Panc1 (cell line): ENCODE measurements around the gene ROBO2.

ENCODE experiments used
- CTCF ChIP-seq: fragments of 450-650 bp; IDR thresholded peaks from 2 replicates; pipeline ENCODE4 v1.5.1; 2017; ENCODE audit warnings: mild to moderate bottlenecking
- REST ChIP-seq, 2 experiments: IDR thresholded peaks; 2 replicates each; pipeline ENCODE4 v1.6.1; 2011 to 2012; ENCODE audit warnings: low read depth in 2 of 2, control low read depth in 1 of 2, low read length in 1 of 2, mild to moderate bottlenecking in 1 of 2, moderate library complexity in 1 of 2; ENCODE audit not compliant: insufficient read depth in 1 of 2
- TCF7L2 ChIP-seq: IDR thresholded peaks from 2 replicates; pipeline ENCODE4 v1.6.1; 2011; ENCODE audit warnings: mild to moderate bottlenecking, low read depth, low read length, inconsistent platforms

GRCh38 chr3:77186728-77187127 lies 146.8 kb downstream of the ROBO2 start:
- TF ChIP-seq TCF7L2 (no peak), CTCF (no peak), REST (IDR thresholded peaks at IDR 0.05; ENCODE audit: insufficient read depth in 1 of 2, low read depth in 2 of 2, low read length in 1 of 2) (no peak)
